Stimulated activated CD4-positive, alpha-beta T cell treated with anti-CD3 and anti-CD28 coated beads, Interleukin-1b, Interleukin-23, amount 100 ng/mL, for 24 hours (primary cell): ENCODE data around the gene IFT22.
"Not testable (repeated sequence)": the region's sequence is repeated elsewhere in the genome, so short reads cannot be mapped to it uniquely, and the experiment has no call there.

Experiments used
- DNase-seq, 4 experiments: peaks; one replicate each; pipeline ENCODE4 v3.0.0-alpha.2; 2020; ENCODE audit warnings: low read depth in 4 of 4, low spot score in 1 of 4

IFT22 gene

GRCh38 chr7:101278461-101279292 is 42.9 kb downstream of the IFT22 start:
- DNase-seq: no peak

- DNase-seq: no peak
Measured at GRCh38 chr7:101277155-101277554, 44.5 kb downstream of the IFT22 start.

- no peak for DNase-seq
Measured at GRCh38 chr7:101273206-101273605, 48.4 kb downstream of the IFT22 start.

GRCh38 chr7:101271021-101271420 is 50.6 kb downstream of the IFT22 start:
- DNase-seq: no peak

- DNase-seq: no peak
Measured at GRCh38 chr7:101269664-101270063, 51.9 kb downstream of the IFT22 start.

- DNase-seq: no peak
Measured at GRCh38 chr7:101265622-101266516, 55.7 kb downstream of the IFT22 start.

GRCh38 chr7:101264102-101264706 is 57.4 kb downstream of the IFT22 start:
- DNase-seq: not testable (repeated sequence)
